ENCODE data around the gene CAPN15. TPM values are rescaled to one million over a fixed set of nuclear protein-coding genes. Genes with fewer than 3 reads are reported as not detected.

The CAPN15 gene
- total and polyA plus RNA-seq, 2 of the 4 experiments (the other 2 are of a cell fraction), result 9.3 to 24.3 TPM

DNA sequence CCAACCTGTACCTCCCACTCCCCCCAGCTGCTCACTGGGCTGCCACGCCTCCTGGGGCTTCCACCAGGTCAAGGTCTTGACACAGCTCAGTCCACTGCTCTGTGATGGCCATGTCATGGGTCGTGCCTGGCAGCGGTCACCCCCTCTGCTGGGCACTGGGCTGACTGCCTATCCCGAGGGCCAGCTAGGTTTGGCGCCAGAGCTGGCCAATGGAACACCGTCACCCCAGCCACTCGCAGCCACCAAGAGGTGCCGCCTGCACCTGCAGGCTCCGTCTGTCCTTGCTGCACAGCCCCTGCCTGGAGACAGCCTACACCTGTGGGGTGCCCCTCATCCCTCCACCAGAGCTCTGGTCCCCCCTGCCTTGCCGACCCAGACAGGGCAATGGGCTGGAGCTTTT, 57.8 kb downstream of the CAPN15 start:
- no peak overlapping the region for H3K4me3 ChIP-seq (ENCODE audit: insufficient read depth, low read depth, low read length)
- intact Hi-C loops (cut with micrococcal nuclease), result no loop called here
- no peak overlapping the region for H3K4ac ChIP-seq (ENCODE audit: low read depth, low read length)
- no peak overlapping the region for H2BK15ac ChIP-seq (ENCODE audit: low read depth, low read length)
- H4K91ac ChIP-seq (ENCODE audit: insufficient read depth, low read depth, low read length), result no peak overlapping the region; the same call in 1 of the 2 replicates
- H4K8ac ChIP-seq (ENCODE audit: low read depth in 2 of 2, low read length in 2 of 2), result no peak overlapping the region
- no peaks in the 10 kb centered on the region for H3K9me3 ChIP-seq (ENCODE audit: control insufficient read depth, insufficient read depth, low read length)
- no TSS peak for BruUV-seq (replicated peaks)
- WGBS, 2 experiments (ENCODE audit: extremely low coverage in 2 of 2, insufficient read length in 1 of 2), result 36% methylated on average over 9 of the region's 10 CpGs; no CpG with 5 or more reads in 1 of the 2 experiments
- H3K23ac ChIP-seq (ENCODE audit: low read depth, low read length), result no peak overlapping the region
- H3K14ac ChIP-seq (replicated peaks; ENCODE audit: low read depth, low read length), result no peak overlapping the region
- dilution Hi-C loops (cut with HindIII; ENCODE audit: low sequenced_read_pairs, unreplicated experiment), result no loop called here
- H2BK5ac ChIP-seq (ENCODE audit: low read depth, low read length, poor library complexity, severe bottlenecking), result no peak overlapping the region
- no peak overlapping the region for H3K56ac ChIP-seq (ENCODE audit: extremely low read depth, insufficient read depth, low read length)
- no peak overlapping the region for H4K5ac ChIP-seq (ENCODE audit: low read depth, low read length)
- no peak overlapping the region for H3K4me2 ChIP-seq (ENCODE audit: low read depth, low read length)
- no peak overlapping the region for H3K18ac ChIP-seq (ENCODE audit: low read depth, low read length)
- in situ Hi-C loops (cut with MboI; ENCODE audit: low sequenced_read_pairs), result no loop called here
- H2AFZ ChIP-seq (replicated peaks; ENCODE audit: low read length, poor library complexity), result peak overlapping the region; percentile 10
- no peak overlapping the region for H2BK120ac ChIP-seq (ENCODE audit: low read depth, low read length)
- H3K9me1 ChIP-seq (ENCODE audit: insufficient read depth, low read length), result peaks cover 9% of the 10 kb centered on the region; the same call in 1 of the 2 replicates
- peaks cover 11 to 30% of the 10 kb centered on the region in 2 experiments; a peak in 3 of 4 replicates for H3K79me1 ChIP-seq (ENCODE audit: low read depth in 1 of 2, low read length in 2 of 2)
- H3K9ac ChIP-seq (ENCODE audit: low read depth, low read length), result no peak overlapping the region
- H2AK9ac ChIP-seq (replicated peaks; ENCODE audit: low read depth, low read length, poor library complexity), result peak overlapping the region; percentile 59
- TF ChIP-seq BHLHE40 (IDR thresholded peaks at IDR 0.05; ENCODE audit: low read depth, low read length) (no peak), USF2 (IDR thresholded peaks at IDR 0.05; ENCODE audit: low read depth, low read length) (no peak), POLR2A (IDR thresholded peaks at IDR 0.05; ENCODE audit: low read depth, low read length) (no peak), CEBPB (IDR thresholded peaks at IDR 0.05; ENCODE audit: low read depth, low read length) (no peak), MAZ (IDR thresholded peaks at IDR 0.05; ENCODE audit: borderline replicate concordance, low read depth, low read length) (no peak), CTCF (conservative IDR thresholded peaks at IDR 0.05; ENCODE audit: low read depth, low read length) (no peak), FOS (IDR thresholded peaks at IDR 0.05; ENCODE audit: low read depth, low read length) (no peak), MXI1 (IDR thresholded peaks at IDR 0.05; ENCODE audit: borderline replicate concordance, low read depth, low read length) (no peak), MAFK (IDR thresholded peaks at IDR 0.05; ENCODE audit: low read depth, low read length) (no peak), NFE2L2 (IDR thresholded peaks at IDR 0.05; ENCODE audit: low read depth, low read length) (no peak), SMC3 (IDR thresholded peaks at IDR 0.05; ENCODE audit: low read depth, low read length) (no peak), RCOR1 (IDR thresholded peaks at IDR 0.05; ENCODE audit: insufficient replicate concordance, low read length) (no peak)
- DNase-seq (no peak), ATAC-seq (ENCODE audit: low read depth) (no peak)
- peaks cover 6% of the 10 kb centered on the region for H4K20me1 ChIP-seq (ENCODE audit: insufficient read depth, low read length)
- H3K27me3 ChIP-seq (ENCODE audit: control insufficient read depth, insufficient read depth, low read length), result no peaks in the 10 kb centered on the region
- ChIA-PET CTCF (no interaction called here), POLR2A (ENCODE audit: unreplicated experiment) (no interaction called here)
- H2AK5ac ChIP-seq (ENCODE audit: low read depth, low read length), result no peak overlapping the region
- H2BK20ac ChIP-seq (ENCODE audit: low read depth, low read length), result no peak overlapping the region
- peaks cover 7% of the 10 kb centered on the region; the same call in 1 of the 2 replicates for H3K36me3 ChIP-seq (ENCODE audit: control insufficient read depth, insufficient read depth, low read length)
- H3K4me1 ChIP-seq (ENCODE audit: control insufficient read depth, insufficient read depth, low read length), result peaks cover 11% of the 10 kb centered on the region
- no peak overlapping the region for H3K27ac ChIP-seq (ENCODE audit: insufficient read depth, low read length)

All from IMR-90 (cell line).